GM08714 (cell line): ENCODE data around the gene EDAR.

Source experiments
- H3K4me3 ChIP-seq: fragments of 200-500 bp; sonication (Bioruptor generic); 2 replicates; pipeline ENCODE4 v1.5.1; 2014; ENCODE audit warnings: mild to moderate bottlenecking, low read length, inconsistent platforms
- ZNF274 ChIP-seq: IDR thresholded peaks from 2 replicates; pipeline ENCODE4 v1.6.1; 2012; ENCODE audit warnings: mild to moderate bottlenecking, low read depth, low read length

EDAR gene

DNA sequence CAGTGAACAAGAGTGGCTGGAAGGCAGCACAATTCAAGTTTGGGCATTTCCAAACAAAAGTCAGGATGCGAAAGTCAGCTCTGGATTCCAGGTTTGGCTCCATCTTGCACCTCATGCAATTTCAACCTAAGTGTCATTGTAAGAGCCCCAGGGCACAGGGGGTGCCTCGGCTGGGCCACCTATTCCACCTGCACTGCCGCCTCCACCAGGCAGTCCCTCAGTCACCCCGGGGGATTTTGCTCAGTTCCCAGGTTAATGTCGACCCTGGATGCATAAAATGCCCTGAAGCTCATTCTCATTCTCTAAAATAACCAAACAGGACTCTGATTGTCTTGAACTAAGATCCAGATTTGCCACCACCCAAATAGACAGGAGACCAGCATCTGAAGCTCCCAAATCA lies 77.6 kb downstream of the EDAR start:
- no peak for TF ChIP-seq ZNF274
- H3K4me3 ChIP-seq, result no peak overlapping the region

DNA sequence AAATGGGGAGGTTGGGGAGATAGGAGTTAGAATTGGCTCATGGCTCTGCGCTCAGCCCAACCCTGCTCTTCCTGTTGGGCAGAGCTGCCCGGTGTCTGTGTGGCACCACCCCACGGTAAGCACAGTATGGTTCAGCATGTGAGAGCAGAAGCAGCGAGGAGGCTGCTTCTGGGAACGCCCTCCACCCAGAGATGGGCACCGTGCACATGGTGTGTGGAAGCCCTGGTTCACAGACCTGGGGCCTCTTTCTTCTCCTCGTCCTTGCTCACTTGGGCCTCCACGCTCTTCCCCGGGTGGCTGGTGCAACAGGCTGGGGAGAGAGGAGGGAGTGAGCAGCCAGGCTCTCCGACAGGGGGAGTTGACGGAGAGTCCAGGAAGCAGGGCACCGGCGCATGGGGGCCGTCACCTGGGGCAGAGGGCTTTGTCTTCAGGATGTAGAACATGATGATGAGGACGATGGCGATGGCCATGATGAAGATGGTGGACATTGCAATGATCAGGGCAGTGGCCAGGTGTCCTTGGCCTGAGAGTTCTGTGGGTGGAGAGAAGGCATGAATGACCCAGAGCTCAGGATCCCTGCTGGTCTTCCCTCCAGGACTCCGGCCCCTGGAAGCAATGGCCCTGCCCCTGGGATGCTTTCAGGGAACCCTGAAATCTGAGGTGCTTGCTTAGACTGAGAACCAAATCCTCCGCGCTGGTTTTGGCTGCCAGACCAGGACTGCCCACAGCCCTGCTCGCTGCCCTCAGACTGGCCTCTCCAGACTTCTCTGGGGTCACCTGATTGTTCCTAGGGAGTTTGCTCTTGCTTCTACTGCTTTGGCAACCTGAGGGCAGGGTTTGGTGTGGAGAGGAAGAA lies 78.3 kb downstream of the EDAR start:
- no peak overlapping the region for H3K4me3 ChIP-seq
- TF ChIP-seq ZNF274, result no peak

DNA sequence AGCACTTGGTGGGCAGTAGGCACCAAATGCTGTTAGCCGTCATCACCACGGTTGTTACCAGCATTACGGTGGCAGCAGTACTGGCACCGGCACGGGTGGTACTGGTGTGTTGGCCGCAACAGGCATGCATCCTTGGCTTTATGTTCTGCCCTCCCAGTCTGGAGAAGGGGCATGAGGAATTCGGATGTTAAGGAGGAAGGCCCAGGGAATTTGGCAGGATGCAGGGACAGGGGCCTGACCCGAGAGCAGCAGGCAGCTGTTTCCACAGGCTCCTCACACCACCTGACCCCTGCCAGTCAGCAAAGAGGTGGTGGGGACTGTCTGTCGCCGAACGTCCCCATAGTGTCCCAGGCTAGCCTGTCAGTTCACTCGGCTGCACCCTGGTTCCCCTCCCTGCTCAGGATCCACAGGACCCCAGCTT lies 79.0 kb downstream of the EDAR start:
- no peak overlapping the region for H3K4me3 ChIP-seq
- no peak for TF ChIP-seq ZNF274

DNA sequence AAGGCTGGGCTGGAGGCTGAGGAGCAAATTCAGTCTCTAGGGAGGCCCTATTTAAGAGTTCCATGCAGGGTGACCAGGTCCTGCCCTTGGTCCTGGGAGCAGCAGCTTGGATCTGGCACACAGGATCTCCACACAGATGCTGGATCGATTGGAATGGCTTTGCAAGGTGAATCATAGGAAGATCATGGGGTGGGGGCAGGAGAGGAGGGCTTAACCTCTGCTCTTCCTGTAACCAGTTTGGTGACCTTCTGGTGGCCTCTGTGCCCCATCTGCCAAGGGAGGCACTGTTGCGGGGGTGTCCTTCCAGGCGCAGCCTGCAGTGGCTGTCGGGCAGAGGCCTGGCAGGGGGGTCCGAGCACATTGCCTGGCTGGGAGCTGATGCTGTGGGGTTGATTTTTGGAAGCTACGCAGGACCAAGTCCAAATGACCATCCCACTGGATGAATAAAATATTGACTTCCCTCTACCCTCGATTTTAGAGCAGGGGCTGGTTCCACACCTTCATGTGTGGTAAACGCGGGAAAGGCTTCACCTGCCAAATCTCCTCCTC lies 79.7 kb downstream of the EDAR start:
- TF ChIP-seq ZNF274, result no peak

DNA sequence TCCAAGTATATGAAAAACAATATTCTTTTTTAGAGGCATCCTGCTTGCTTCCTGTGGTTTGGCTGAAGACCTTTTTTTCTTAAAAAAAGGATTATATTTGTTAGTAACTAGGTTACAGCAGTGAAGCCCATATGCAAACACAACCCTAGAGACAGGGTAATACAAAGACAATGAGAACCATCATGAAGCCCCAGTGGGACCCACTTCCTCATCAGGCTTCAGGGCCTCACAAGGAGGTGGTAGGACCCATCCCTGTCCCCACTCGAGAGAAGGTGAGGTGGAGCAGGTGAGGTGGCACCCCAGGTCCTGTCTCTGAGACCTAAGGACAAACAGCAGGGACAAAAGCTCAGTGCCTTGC lies 80.3 kb downstream of the EDAR start:
- TF ChIP-seq ZNF274, result no peak
- H3K4me3 ChIP-seq, result no peak overlapping the region

More for the DNA sequence above, 79.7 kb downstream of the EDAR start:
- H3K4me3 ChIP-seq, result no peak overlapping the region

DNA sequence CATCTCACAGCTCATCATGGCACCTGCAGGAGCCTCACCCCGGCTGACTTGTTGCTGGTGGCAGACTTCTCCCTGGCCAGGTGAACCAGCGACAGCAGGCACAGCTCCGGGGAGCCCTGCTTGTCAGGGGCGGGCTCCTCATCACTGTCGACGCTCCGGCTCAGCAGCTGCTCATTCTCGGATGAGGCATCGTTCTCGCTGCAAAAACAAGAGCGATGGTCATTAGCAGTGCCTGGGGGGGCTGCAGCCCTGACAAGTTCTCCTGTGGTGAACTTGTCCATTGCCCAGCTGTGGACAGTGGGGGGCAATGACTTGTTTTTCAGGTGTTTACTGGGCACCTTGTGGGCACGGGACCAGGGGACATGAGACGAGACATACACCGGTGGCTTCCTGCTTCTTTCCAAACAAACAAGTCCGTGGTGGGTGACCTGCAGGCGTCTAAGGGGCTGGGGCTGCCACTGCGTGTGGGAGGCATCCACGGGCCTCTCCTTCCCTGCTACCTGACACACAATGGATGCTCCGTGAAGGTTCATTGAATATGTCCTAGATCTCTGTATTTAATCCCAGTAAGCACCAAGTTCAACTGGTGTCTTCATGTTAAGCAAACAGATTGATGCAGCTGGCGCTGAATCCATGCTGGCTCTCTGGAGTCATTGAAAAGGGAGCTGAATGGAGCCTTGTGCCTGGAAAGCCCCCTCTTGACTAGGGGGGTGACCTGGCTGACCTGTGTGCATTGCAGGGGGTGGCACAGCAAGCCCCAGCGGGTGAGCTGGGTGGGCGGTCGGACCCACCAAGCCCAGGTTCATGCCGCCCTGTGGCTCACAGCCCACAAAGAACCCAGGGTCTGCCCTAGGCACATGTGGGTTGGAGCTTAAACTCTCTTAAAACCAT lies 81.0 kb downstream of the EDAR start:
- TF ChIP-seq ZNF274, result no peak
- H3K4me3 ChIP-seq, result no peak overlapping the region

DNA sequence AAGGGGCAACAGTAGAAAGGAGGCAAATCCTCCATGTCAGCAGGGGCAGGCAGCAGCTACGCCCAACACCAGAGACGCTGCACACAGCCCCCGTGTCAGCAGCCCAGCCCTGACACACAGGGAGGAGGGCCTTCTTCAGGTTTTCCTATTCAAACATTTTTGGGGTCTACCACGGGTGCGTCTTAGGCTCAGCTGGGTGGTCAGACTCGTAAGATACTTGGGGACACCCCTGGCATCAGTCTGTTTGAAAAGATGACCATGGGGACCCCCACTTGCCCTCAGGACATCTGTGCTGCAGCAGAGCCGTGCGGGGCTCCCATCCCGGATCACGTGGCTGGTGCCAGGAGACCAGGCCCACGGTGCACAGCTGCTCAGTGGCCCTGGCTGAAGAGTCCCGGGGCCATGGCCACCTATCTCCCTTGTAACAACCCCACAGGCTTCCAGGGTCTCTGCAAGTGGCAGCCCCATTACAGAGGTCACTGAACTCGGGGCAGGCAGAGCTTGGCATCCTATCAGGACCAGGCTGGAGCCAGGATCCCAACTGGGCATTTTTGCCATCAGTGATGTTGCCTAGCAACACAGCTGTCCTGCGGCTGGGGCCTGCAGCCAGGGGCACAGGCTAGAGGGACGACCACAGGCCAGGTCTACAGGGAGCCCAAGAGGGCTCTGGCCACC lies 82.5 kb downstream of the EDAR start:
- no peak for TF ChIP-seq ZNF274
- no peak overlapping the region for H3K4me3 ChIP-seq

DNA sequence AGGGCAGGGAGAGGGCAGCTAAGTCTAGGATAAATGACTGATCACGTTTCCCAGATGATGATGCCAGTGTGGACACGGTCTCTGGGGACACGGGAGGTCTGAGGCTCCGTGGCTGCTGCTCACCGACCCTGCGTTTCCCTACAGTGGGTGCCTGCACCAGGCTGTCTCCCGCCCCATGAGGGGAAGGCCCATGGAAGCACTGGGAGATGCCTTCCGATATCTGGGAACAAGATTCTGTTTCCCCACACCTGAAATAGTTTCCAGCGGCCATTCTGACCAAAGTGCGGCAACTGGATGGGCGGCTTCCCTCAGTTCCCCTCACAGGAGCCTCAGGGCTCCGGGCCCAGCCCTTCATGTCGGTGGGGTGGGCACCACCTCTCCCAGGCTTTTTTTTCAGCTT lies 83.1 kb downstream of the EDAR start:
- TF ChIP-seq ZNF274, result no peak
- H3K4me3 ChIP-seq, result no peak overlapping the region

DNA sequence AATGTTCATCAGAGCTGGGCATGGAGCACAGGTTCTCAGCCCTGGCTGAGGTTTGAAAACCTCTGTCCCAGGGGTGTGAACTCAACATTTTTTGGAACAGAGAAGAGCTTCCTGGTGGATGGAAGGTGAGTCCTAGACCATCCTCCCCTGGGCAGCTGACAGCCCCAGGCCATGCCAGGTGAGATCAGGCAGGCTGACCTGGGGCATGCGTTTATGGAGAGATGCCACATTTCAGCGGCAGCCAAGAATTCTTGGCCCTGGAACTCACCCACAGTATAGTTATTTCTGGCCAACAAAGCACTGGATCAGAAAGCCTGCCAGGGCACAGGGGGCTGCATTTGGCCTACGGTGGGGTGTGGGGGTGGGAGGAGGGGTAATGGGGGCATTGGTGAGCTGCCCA lies 83.8 kb downstream of the EDAR start:
- H3K4me3 ChIP-seq, result no peak overlapping the region
- no peak for TF ChIP-seq ZNF274

DNA sequence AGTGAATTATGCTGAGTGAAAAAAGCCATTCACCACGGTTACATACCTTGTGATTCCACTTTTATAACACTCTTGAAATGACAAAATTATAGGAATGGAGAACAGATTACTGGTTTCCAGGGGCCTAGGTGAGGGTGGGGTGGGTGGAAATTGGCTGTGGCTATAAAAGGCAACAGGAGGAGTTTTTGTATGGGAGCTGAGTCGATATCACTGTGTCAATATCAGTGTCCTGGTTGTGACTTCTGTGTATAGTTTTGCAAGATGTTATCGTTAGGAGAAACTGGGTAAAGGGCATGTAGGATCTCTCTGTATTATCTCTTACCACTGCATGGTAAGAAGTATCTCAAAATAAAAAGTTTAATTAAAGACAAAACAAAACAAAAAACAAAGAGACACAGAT lies 84.3 kb downstream of the EDAR start:
- H3K4me3 ChIP-seq, result no peak overlapping the region
- TF ChIP-seq ZNF274, result no peak

DNA sequence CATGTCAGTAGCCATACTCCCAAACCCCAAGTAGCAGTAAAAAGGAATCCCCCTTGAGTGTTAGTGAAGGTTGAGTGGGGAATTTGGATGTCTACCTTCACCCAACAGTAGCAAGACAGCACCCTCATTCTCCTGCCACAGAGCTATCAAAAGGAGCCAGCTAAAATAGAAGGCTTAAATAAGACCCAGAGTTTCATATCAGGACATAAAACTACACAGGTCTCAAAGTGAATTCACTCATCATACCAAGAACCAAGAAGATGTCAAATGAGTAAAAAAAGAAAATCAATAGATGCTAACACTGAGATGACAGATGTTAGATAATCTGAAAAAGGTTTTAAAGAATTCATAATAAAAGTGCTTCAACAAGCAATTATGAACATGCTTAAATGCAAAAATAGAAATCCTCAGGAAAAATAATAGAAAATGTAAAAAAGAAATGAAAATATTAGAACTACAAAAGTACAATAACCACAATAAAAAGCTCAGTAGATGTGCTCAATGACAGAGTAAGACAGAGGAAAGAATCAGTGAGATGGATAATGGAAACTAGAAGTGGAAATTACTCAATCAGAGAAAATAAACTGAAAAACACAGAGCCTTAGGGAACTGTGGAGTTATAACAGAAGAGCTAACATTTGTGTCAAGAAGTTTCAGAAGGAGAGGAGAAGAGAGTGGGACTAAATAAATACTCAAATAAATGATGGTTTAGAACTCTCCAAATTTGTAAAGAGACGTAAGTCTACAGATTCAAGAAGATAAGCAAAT lies 90.5 kb downstream of the EDAR start:
- TF ChIP-seq ZNF274, result no peak
- H3K4me3 ChIP-seq, result no peak overlapping the region

DNA sequence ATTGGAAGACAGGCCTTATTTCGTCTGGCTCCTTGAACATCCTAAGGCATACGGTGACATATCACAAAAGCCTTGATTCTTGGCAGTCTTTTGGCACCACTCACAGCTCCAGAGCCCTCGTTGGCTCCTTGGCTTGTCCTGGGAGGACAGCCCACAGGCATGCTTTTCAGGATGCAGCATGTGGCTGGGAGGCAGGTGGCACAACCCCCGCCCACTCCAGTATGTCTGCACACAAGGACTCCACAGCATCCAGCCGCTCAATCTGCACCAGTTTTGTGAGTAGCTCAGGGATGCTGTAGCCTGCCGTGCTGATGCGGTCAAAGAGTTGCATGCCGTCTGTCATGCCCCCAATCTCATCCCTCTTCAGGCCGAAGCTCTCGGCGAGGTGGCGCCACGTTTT lies 92.3 kb downstream of the EDAR start:
- H3K4me3 ChIP-seq, result no peak overlapping the region
- TF ChIP-seq ZNF274, result no peak

DNA sequence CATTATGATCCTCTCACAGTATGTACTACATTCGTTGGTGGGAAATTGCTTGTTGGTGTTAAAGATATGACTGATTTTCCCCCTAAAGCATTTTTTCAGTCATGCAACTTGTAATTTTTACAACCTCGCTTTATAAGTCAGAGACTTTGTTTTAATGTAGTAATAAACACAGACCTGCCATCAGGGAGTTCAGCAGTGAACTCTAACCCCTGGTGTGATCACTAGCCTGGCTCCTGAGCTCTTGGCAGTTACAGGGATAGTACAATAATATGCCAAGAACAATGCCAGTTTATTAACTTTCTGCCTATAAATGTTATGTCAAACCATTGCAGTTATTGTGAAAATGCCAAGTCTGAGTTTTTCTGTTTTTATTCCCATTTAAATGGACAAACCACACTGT lies 93.8 kb downstream of the EDAR start:
- no peak for TF ChIP-seq ZNF274
- H3K4me3 ChIP-seq, result no peak overlapping the region

DNA sequence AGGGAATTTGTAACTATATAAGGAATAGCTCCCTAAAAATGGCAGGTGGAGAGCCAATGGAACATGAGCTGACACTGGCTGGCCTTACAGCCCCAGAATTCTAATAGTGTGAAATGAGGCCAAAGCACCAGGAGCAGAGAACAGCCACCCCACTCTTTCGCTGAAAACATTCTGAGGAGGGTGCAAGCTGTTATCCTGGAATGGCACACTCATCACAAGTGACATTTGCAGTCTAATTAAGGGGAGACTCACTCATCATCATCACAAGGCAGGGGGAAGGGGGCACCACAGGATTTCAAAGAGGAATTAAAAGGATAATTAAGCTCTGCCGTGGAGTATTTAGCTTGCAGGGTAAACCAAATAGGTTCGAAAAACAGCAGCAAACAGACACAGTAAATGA lies 94.3 kb downstream of the EDAR start:
- no peak for TF ChIP-seq ZNF274
- no peak overlapping the region for H3K4me3 ChIP-seq

DNA sequence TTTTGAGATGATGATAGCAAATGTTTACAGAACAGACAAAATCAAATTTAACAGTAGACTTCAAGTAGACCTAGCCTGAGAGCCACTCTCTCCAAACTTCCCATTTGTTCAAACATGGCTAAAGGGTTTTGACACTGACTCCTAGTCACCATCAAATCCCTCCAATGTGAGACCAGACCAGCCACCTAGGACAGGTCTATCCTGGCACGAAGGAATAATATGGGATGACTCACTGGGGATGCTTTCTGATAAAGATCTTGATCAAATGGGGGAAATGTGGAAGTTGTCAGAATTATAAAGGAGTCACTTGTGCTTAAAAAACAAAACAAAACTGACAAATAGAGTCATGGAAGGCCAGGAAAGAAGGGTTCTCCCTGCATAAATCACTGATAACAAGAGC lies 95.7 kb downstream of the EDAR start:
- no peak overlapping the region for H3K4me3 ChIP-seq
- no peak for TF ChIP-seq ZNF274
